ENCODE results near the gene SDK1.

DNA sequence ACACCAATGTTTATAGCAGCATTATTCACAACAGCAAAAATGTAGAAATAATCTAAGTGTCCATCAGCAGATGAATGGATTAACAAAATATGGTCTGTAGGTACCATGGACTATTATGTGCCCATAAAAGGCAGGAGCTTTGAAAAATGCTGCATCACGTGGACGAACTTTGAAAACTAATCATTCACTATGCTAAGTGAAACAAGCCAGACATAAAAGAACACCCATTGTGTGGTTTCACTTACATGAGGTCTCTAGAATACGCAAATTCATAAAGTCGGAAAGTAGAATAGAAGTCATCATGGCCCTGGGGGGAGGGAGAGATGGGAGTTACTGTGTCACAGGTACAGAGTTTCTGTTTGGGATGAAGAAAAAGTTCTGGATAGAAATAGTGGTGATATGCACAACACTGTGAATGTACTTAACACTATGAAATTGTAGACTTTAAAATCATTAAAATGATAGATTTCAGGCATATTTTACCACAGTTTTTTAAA, 377.3 kb downstream of the SDK1 start:
- TF ChIP-seq CTCF (IDR thresholded peaks at IDR 0.05 in 4 of 5, conservative IDR thresholded peaks at IDR 0.05 in 1 of 5), result no peak
- TF ChIP-seq POLR2A (IDR thresholded peaks at IDR 0.05), result no peak
